HG03060 (cell line): ENCODE results near the gene BCL2.

Source experiments
- ATAC-seq: cut with Tn5 transposase; IDR thresholded peaks from one replicate; pipeline ENCODE4 v1.9.1; 2021; ENCODE audit warnings: low read depth, moderate number of reproducible peaks; ENCODE audit not compliant: unreplicated experiment

The BCL2 gene

DNA sequence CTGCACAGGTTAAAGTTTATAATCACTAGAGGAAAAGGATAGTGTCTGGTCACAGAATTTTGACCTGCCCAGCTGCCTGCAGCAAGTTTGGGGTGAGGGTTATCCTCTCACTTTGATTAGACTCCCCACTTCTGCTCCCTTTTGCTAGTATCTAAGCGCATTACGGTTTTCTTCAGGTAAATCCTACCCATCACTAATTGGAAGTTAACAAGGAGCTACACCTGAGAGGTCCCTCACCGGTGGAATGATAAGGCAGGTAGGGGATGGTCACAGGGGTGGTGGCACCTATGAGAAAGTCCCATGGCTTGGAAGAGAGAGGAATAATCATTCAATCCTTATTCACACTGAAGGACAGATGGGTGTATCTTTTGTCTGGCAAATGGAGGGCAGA, 7.6 kb downstream of the BCL2 start:
- no peak for ATAC-seq

GRCh38 chr18:63311118-63312018, 8.2 kb downstream of the BCL2 start:
- peak; percentile 54 for ATAC-seq

DNA sequence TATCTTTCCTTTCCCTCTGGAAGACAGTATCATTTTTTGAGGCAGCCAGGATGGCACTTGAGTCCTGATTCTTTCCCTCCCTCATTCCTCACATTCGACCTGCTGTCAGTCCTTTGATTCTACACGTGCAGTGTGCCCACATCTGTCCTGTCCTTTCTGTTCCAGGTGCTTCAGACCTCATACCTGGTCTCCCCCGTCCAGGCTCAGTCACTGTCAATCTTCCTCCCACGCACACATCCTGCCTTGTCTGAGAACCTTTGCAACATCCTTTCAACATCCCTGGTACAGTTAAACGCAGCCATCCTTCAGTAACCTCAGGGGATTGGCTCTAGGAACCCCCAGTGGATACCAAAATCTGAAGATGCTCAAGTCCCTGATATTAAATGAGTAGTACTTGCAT, 10.1 kb downstream of the BCL2 start:
- ATAC-seq: no peak

DNA sequence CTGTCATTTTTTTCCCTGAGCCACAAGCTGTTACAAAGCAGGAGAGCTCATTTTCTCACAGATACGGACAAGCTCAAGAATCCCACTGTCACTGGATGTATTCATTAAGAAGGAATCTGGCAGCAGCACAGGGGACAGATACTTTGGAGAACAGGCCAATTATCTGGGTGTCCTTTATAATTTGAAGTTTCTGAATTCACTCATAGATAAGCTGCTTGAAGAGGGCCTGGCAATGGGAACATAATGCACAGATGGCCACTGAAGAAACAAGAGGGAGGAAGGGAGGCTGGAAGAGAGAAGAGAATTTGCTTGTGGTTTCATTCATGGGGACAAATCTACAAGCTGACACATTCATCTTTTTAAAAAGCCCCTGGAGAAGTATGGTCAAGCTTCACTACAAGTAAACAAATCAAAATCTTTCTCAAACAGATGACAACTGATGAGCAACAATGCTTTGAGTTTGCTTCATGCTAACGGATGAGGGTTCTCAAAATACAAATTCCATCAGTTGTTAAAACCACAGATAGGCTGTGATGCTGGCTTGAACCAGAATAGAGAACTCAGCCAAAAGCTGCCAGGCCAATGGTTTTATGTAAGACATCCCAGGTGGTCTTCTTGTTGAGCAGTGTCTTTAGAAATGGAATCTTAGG, 11.9 kb downstream of the BCL2 start:
- ATAC-seq: no peak

DNA sequence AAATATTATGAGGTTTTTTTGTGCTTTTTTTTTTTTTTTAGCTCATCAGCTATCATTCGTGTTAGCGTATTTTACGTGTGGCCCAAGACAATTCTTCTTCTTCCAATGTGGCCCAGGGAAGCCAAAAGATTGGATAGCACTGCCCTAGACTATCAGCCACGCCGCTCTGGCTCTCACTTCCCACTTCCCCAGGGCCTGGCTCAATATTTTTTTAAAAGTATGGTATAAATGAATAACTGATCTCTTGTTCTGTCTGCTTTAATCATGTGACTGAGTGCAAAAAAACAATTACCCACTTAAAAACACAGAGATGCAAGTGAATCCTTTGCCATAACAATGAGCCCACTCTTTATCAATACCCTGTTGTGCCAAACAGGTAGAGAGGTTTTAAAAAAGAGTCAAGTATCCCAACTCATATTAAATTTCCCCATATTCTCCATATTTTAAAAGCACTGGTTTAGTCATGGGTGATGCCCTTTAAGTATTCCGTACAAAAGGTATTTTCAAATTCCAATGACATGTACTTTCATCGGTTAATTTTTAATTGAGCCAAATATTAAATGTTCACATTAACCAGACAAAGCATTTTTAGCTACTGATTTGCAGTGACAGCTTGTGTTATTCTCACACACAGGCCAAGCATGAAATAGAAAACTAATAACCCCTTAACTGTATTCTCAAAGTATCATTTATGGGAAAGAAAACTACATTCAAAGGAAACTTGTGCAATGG, 12.6 kb downstream of the BCL2 start:
- ATAC-seq: no peak

GRCh38 chr18:63306249-63306648, 13.3 kb downstream of the BCL2 start:
- ATAC-seq: no peak

DNA sequence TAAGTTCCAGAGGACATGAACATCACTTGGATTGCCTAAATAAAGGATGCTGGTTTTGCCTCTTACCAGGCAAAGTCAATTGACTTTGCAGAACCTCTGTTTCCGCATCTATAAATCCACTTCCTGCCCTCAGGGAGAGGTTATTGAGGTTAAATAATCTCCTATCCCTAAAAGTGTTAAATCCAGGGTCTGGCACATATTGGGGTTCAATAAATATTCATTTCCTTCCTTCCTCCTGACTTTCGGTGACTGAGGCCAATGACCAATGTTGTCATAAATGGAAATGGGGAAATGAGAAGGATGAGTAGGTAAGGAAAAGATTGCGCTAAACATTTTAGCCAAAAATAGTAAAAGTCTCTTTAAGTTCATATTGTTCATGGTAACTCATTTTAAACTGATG, 16.0 kb downstream of the BCL2 start:
- no peak for ATAC-seq

DNA sequence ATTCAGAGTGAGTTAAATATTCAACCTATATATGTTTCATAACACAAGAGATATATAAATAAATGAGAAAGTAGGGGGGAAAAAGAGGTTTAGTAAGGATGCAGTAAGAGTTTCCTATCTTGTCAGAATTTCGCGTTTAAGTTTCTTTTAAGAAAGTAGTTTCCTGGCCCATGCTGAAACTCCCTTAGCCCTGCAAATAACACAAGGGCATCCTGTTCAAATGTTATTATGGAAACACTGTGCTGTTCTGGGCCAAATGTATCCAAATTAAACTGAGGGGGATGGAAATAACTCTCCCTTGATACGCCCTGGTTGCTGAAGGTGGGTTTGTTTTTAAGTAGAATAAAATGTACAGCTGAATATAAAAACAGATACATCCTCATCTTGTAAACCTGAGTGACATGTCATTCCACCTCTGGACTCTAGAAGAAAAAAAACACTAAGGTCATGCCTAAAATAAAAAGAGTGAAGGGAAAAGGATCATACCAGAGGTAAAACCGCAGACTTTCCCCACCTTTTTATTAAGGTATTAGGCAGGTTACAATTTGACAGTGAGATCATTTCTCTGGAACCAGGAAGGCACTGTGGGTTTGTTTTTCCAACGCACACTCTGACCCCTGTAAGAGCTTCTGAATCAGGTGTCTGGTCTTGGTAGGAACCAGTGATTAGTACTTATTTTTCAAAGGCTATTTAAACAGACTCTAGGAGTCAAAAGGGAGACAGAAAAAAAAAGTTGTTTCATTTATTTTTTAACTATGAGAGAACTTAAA, 16.7 kb downstream of the BCL2 start:
- no peak for ATAC-seq

DNA sequence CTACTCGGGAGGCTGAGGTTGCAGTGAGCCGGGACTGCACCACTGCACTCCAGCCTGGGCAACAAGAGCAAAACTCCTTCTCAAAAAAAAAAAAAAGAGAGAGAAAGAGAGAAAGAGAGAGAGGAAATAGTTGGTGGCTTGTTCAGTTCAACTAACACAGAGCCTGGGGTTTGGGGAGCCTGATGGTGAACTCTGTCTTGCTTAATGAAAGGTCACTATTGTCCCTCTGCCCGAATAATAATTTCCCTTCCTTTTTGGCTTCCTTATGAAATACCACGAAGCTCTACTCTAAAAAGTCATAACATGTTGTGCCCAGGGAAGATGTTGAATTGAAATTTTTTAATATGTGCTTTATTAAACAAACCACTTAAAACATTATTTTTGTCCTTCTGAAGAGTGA, 17.3 kb downstream of the BCL2 start:
- ATAC-seq: no peak

GRCh38 chr18:63301434-63301833, 18.1 kb downstream of the BCL2 start:
- ATAC-seq: no peak

DNA sequence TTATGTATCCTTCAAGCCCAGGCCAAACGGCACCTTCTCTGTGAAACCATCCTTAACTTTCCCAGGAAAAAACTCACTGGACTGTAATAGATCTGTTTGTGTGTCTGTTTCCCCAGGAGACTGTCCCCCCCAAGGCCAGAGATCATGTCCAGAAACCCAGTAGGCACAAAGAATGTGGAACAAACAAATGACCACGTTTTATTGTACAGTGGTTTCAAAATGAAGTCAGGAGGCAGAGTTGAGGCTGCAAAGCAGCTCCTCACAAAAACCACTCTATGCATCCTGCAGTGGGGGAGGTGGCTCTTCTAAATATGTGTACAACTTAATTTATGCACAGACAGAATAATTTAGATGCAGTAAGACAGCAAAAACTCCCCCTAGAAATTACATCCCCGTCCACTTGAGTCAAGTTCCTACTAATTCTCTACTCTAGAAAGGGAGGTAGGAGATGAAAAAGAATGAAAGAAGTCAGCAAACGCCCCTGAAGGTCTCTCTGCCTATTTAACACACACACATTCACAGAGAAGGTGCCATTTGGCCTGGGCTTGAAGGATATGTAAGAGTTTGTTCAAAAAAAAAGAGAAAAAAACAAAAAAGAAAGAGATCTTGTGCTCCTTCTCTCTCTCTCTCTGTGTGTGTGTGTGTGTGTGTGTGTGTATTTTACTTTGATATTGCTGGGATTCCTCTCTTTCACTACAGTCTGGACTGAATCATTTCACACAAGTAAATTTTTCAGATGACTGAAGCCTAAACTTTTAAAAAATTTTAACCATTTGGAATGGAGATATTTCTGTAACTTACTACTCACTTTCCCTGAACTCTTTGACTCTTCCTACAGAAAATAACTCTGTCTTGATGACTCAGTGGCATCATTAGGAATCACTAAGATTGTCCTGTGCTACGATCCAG, 19.5 kb downstream of the BCL2 start:
- ATAC-seq: no peak

- no peak for ATAC-seq
Observed at GRCh38 chr18:63298400-63299365, 20.9 kb downstream of the BCL2 start.

DNA sequence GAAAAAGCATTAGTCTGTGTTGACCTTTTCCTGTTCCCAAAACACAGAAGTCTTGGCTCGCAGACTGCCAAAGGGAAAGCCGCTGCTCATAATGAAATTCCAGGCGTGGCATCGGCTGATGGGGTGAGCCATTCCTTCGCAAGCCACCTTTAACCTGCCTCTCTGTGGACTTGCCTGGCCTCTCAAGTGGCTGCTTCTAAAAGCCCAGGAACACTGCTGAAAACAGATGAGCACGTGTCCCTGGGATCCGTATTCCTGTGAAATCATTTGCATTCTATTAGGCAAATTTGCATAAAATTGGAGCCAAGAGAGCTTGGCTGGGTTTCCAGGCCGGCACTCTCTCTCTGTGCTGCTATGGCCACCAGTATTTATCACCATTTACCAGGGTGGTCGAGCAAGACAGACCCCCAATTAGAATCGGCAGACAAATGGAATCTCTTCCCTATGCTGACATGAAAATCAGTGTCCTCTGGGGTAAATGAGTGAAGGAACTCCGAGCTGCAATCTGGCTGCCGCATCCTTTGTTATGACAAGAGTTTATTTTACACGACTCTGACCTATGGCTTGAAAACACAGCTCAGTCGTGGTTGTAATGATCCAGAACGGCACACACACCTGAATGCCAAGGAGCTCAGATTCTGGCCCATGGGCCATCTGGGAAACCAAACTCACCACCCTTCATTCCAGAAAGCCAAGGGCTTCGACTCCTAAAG, 21.7 kb downstream of the BCL2 start:
- no peak for ATAC-seq

- no peak for ATAC-seq
Observed at GRCh38 chr18:63293935-63294334, 25.6 kb downstream of the BCL2 start.

DNA sequence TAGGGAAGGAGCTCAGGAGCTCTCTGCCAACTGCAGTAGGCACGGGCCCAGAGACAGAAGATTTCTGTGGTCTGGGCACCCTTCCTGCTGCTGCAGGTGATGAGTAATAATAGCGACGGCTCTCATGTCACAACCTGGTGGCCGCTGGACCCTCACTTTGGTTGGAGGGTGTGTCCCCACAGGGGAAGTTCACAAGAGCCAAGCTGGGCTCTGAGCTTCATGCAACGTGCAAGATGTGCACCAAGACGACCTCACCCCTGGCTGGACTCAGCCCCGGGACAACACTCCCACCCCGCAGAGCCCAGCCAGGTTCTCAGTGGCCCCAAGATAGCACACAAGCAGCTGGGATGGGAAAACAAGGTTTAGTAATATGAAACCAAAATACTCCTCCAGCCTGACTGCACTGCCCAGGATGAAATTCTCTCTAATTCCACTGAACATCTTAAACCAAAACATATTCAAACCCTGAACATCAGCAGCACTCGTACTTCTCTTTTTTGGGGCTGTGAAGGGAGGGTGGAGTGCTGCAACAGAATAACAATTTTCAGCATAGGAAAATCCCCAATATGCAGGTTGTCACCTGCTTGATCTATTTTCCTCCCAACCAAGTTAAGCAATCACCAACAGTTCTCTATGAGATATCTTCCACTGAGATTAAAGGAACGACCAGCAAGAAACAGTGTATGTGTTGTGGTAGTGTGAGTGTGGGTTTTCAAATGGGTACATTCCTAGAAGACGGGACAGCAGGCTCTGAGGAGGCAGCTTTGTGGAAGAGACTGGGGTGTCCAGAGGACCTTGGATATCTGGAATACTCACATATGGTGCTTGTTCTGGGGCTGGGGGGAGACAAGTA, 26.5 kb downstream of the BCL2 start:
- ATAC-seq: no peak

DNA sequence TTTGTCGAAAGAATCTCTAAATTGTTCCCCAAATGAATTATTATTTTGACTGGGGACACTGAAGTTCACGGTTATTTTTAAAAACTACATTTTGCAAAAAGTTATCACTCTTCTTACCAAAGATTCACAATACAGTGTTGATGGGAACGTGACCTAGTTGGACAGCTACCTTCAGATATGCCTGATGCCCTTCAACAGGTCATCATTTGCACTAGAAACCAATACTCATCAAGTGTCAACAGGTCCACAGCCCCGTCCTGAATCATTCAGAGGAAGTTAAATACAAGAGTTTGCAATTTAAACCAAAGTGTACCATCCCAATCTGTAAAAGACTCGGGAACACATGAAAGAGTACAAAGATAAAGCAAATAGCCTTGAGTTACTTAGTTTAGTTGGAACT, 28.3 kb downstream of the BCL2 start:
- no peak for ATAC-seq

DNA sequence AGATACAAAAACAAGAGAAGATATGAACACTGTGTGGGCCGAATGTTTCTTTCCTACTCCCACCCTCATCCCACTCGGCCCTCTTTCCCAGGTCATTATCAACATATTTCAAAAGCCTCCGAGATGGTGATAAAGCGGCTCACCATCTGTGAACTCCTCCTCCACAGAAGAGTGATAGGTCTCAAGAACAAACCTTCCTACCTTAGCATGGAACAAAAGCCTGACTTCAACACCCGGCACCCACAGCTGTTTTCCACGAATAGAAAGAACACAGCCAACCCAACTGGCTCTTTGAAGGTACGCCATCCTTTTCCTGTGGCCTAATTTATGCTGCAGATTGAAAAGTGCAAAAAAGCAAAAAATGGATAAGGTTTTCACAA, 28.8 kb downstream of the BCL2 start:
- no peak for ATAC-seq
